RWPE2 (cell line): Measurements from ENCODE around the gene ATXN7L2.
A peak's percentile ranks its signal among the peaks of the same experiment; 100 is the strongest.

Experiments used
- ATAC-seq: fragments of 200-7000 bp; cut with Tn5 transposase; 3 replicates; pipeline ENCODE4 v1.9.1; 2021; ENCODE audit warnings: low read depth
- DNase-seq: peaks from one replicate; pipeline ENCODE4 v3.0.0-alpha.2; 2020; ENCODE audit warnings: low spot score
- H3K27ac ChIP-seq: fragments of 450-650 bp; 2 replicates; pipeline ENCODE4 v1.5.1; 2017; ENCODE audit warnings: mild to moderate bottlenecking; ENCODE audit not compliant: poor library complexity, severe bottlenecking
- H3K27me3 ChIP-seq: fragments of 250-450 bp; sonication (Bioruptor Pico); 2 replicates; pipeline ENCODE4 v1.5.1; 2021; ENCODE audit warnings: mild to moderate bottlenecking, moderate library complexity; ENCODE audit not compliant: insufficient read depth, poor library complexity, severe bottlenecking
- H3K36me3 ChIP-seq: fragments of 250-450 bp; sonication (Bioruptor Pico); 2 replicates; pipeline ENCODE4 v1.5.1; 2020; ENCODE audit warnings: low read depth, mild to moderate bottlenecking, moderate library complexity
- H3K4me1 ChIP-seq: fragments of 250-450 bp; sonication (Bioruptor Pico); 2 replicates; pipeline ENCODE4 v1.5.1; 2021; ENCODE audit warnings: mild to moderate bottlenecking, moderate library complexity; ENCODE audit not compliant: insufficient read depth, poor library complexity, severe bottlenecking
- H3K4me3 ChIP-seq: fragments of 250-450 bp; sonication (Bioruptor Pico); 2 replicates; pipeline ENCODE4 v1.5.1; 2021; ENCODE audit warnings: mild to moderate bottlenecking, moderate library complexity; ENCODE audit not compliant: severe bottlenecking
- H3K9me3 ChIP-seq: fragments of 250-450 bp; sonication (Bioruptor Pico); 2 replicates; pipeline ENCODE4 v1.5.1; 2021; ENCODE audit warnings: mild to moderate bottlenecking, moderate library complexity; ENCODE audit not compliant: severe bottlenecking
- CTCF ChIP-seq: fragments of 450-650 bp; IDR thresholded peaks from one replicate; pipeline ENCODE4 v1.5.1; 2017; ENCODE audit warnings: mild to moderate bottlenecking, moderate library complexity; ENCODE audit not compliant: poor library complexity, severe bottlenecking

The ATXN7L2 gene

GRCh38 chr1:109497449-109498160 lies 13.9 kb downstream of the ATXN7L2 start:
- peaks cover 15% of the 10 kb centered on the region for H3K36me3 ChIP-seq

GRCh38 chr1:109498161-109498801 lies 14.6 kb downstream of the ATXN7L2 start:
- Histone ChIP-seq H3K36me3 (peaks cover 15% of the 10 kb centered on the region), H3K4me1 (peaks cover 3% of the 10 kb centered on the region), H3K27ac (no peak overlapping the region), H3K27me3 (no peaks in the 10 kb centered on the region), H3K9me3 (no peaks in the 10 kb centered on the region), H3K4me3 (no peak overlapping the region)
- peak; percentile 28 for TF ChIP-seq CTCF
- DNase-seq (no peak), ATAC-seq (no peak)

More at GRCh38 chr1:109497449-109498160, 13.9 kb downstream of the ATXN7L2 start:
- no peaks in the 10 kb centered on the region for H3K27me3 ChIP-seq
- H3K4me3 ChIP-seq: no peak overlapping the region
- TF ChIP-seq CTCF: no peak
- no peaks in the 10 kb centered on the region for H3K9me3 ChIP-seq
- no peak overlapping the region for H3K27ac ChIP-seq
- H3K4me1 ChIP-seq: peaks cover 3% of the 10 kb centered on the region
- DNase-seq (no peak), ATAC-seq (no peak)

GRCh38 chr1:109499081-109499480 lies 15.4 kb downstream of the ATXN7L2 start:
- ATAC-seq (no peak), DNase-seq (no peak)
- TF ChIP-seq CTCF: no peak
- Histone ChIP-seq H3K27me3 (no peaks in the 10 kb centered on the region), H3K36me3 (peaks cover 15% of the 10 kb centered on the region), H3K4me3 (no peak overlapping the region), H3K27ac (no peak overlapping the region), H3K9me3 (no peaks in the 10 kb centered on the region), H3K4me1 (no peaks in the 10 kb centered on the region)

GRCh38 chr1:109499661-109500536 lies 16.2 kb downstream of the ATXN7L2 start:
- Histone ChIP-seq H3K9me3 (no peaks in the 10 kb centered on the region), H3K27ac (no peak overlapping the region), H3K4me1 (no peaks in the 10 kb centered on the region), H3K36me3 (peaks cover 15% of the 10 kb centered on the region), H3K4me3 (no peak overlapping the region), H3K27me3 (no peaks in the 10 kb centered on the region)
- DNase-seq: no peak
- peak; percentile 52; the same call in 2 of the 3 replicates for ATAC-seq
- peak; percentile 42 for TF ChIP-seq CTCF
